ENCODE results near the gene SNX27. TPM values are rescaled to one million over a fixed set of nuclear protein-coding genes. Genes with fewer than 3 reads are reported as not detected.
"Not testable (repeated sequence)": the region's sequence is repeated elsewhere in the genome, so short reads cannot be mapped to it uniquely, and the experiment has no call there.

SNX27 gene
- total and polyA plus RNA-seq, 2 donors, result 18.6 to 66.6 TPM

DNA sequence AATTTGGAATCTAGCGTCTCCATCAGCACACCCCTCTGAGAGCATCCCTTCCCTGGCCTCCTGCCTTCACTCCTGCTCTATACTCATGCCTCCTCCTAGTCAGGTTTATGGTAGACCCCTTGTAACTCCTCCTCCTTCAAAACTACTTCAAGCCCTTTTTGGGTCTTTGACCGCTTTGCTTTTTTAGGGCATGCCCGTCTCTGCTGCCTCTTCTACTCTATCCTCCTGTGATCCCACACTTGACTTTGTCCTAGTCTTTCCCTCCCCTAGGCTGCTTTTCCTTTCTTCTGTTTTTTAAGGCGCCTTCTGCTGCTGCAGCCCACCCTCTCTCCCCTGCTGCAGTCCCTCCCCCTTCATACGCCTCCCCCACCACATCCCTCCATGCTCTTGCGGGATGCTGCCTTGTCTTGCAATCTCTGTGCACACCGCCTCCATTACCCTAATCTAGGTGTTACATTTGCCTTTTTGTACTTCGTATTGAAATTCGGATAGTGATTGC lies 1.5 kb downstream of the SNX27 start:
- Histone ChIP-seq H3K4me3 (ENCODE audit: low read depth, low read length) (peak overlapping the region; percentile 86), H3K4me1 (ENCODE audit: insufficient read depth) (no peaks in the 10 kb centered on the region), H3K36me3 (ENCODE audit: insufficient read depth) (peaks cover 2% of the 10 kb centered on the region), H3K27ac (ENCODE audit: low read depth) (no peak overlapping the region)
- DNase-seq (ENCODE audit: extremely low spot score), result no peak
- 22% methylated on average over 9 of the region's 9 CpGs for WGBS

DNA sequence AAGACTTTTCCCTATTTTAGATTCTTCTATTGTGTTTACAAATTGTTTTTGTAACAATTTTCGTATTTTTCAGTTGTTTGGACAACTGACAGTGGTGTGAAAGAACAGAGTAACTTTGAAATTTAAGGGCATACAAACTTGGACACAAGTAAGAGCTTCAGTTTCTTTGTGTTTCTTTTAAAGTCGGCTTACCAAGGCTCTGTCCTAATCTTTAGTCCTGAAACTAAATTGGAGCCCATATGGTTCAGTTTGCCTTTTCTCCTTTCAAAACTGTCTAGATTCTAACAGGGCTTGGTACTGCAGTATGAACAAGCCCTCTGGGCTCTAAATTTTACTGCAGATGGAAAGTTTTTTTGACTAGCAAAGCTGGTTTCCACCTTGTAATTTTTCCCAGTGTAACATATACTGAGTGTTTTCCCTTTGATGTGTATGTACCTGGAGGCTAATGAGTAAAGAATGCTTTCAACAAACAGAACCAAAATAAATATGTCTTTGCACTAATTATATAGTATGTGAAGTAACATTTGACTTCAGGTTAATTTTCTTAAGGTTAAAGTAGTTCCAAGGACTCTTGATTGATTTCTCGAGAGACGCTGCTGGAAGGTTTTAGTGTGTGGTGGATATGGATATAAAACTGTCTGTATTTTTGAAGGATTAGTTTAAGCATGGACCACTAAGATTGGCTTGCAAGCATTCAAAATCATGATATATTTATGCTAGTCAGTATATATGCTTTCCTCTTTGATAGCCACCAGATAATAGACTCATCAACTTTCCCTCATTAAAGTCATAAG lies 4.1 kb downstream of the SNX27 start:
- H3K4me3 ChIP-seq (ENCODE audit: low read depth, low read length), result no peak overlapping the region
- H3K4me1 ChIP-seq (ENCODE audit: insufficient read depth), result peaks cover 3% of the 10 kb centered on the region
- peaks cover 2% of the 10 kb centered on the region for H3K36me3 ChIP-seq (ENCODE audit: insufficient read depth)
- no peak for DNase-seq (ENCODE audit: extremely low spot score)
- H3K27ac ChIP-seq (ENCODE audit: low read depth), result no peak overlapping the region
- WGBS, result 56% methylated on average over 4 of the region's 4 CpGs

DNA sequence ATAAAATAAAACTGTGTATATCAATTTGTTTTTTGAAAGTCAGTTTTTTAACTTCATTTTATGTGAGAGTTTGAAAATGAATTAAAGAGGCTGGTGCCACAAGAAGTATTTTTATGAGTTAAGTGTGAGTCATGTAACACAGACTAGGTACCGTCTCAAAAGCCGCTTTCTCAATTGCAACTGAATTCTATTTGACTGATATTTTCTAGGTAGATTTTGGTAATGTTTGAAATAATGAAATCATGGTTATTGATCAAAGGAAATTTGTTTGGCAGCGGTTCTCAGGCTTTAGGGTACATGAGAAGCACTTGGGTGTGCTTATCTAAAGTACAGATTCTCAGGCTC lies 4.6 kb downstream of the SNX27 start:
- Histone ChIP-seq H3K4me3 (ENCODE audit: low read depth, low read length) (no peak overlapping the region), H3K4me1 (ENCODE audit: insufficient read depth) (peaks cover 3% of the 10 kb centered on the region), H3K36me3 (ENCODE audit: insufficient read depth) (peaks cover 2% of the 10 kb centered on the region), H3K27ac (ENCODE audit: low read depth) (no peak overlapping the region)
- DNase-seq (ENCODE audit: extremely low spot score), result no peak
- WGBS, result 66% methylated on average over 3 of the region's 3 CpGs

- no peak overlapping the region for H3K27ac ChIP-seq (ENCODE audit: low read depth)
- WGBS, result 75% methylated on average over 3 of the region's 3 CpGs
- no peak overlapping the region for H3K4me3 ChIP-seq (ENCODE audit: low read depth, low read length)
- peaks cover 4% of the 10 kb centered on the region for H3K4me1 ChIP-seq (ENCODE audit: insufficient read depth)
- no peak for DNase-seq (ENCODE audit: extremely low spot score)
- peaks cover 2% of the 10 kb centered on the region for H3K36me3 ChIP-seq (ENCODE audit: insufficient read depth)
These were observed 6.2 kb downstream of the SNX27 start for GRCh38 chr1:151618003-151618402.

- H3K4me1 ChIP-seq (ENCODE audit: insufficient read depth), result peaks cover 4% of the 10 kb centered on the region
- H3K4me3 ChIP-seq (ENCODE audit: low read depth, low read length), result no peak overlapping the region
- H3K27ac ChIP-seq (ENCODE audit: low read depth), result no peak overlapping the region
- H3K36me3 ChIP-seq (ENCODE audit: insufficient read depth), result peaks cover 2% of the 10 kb centered on the region
- DNase-seq (ENCODE audit: extremely low spot score), result no peak
These were observed 6.6 kb downstream of the SNX27 start for GRCh38 chr1:151618470-151618869.

GRCh38 chr1:151618996-151619395 lies 7.1 kb downstream of the SNX27 start:
- H3K36me3 ChIP-seq (ENCODE audit: insufficient read depth); DNase-seq (ENCODE audit: extremely low spot score); H3K4me3 ChIP-seq (ENCODE audit: low read depth, low read length); H3K4me1 ChIP-seq (ENCODE audit: insufficient read depth): not testable (repeated sequence)
- H3K27ac ChIP-seq (ENCODE audit: low read depth), result peak overlapping the region; percentile 64
- 82% methylated on average over 6 of the region's 6 CpGs for WGBS

- 58% methylated on average over 6 of the region's 6 CpGs for WGBS
These were observed 7.7 kb downstream of the SNX27 start for GRCh38 chr1:151619489-151620093.

DNA sequence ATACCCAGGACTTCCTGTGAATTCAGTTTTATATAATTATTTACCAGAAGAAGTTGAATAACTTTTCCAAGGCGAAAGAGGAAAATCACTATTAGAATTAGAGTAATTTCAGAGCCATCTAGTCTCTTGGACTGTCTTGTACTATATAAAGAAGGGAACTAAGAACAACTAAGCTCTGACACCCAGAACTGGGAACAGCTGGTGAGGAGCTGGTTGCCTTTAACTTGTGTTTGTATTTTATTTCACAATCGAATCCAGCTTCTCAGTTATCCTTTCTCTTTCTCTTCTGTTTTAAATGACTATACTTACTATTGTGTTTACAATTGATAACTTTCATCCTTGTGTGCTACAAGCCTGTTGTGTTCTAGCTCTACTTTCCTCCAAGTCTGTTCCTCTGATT lies 8.4 kb downstream of the SNX27 start:
- no peak for DNase-seq (ENCODE audit: extremely low spot score)
- Histone ChIP-seq H3K4me1 (ENCODE audit: insufficient read depth) (peaks cover 4% of the 10 kb centered on the region), H3K4me3 (ENCODE audit: low read depth, low read length) (no peak overlapping the region), H3K27ac (ENCODE audit: low read depth) (no peak overlapping the region), H3K36me3 (ENCODE audit: insufficient read depth) (peaks cover 2% of the 10 kb centered on the region)
- WGBS, result 24% methylated on average over 2 of the region's 2 CpGs

More at GRCh38 chr1:151619489-151620093, 7.7 kb downstream of the SNX27 start:
- Histone ChIP-seq H3K27ac (ENCODE audit: low read depth) (peak overlapping the region; percentile 67), H3K36me3 (ENCODE audit: insufficient read depth) (peaks cover 2% of the 10 kb centered on the region), H3K4me3 (ENCODE audit: low read depth, low read length) (no peak overlapping the region), H3K4me1 (ENCODE audit: insufficient read depth) (peaks cover 4% of the 10 kb centered on the region)
- DNase-seq (ENCODE audit: extremely low spot score), result no peak

- Histone ChIP-seq H3K36me3 (ENCODE audit: insufficient read depth) (peaks cover 2% of the 10 kb centered on the region), H3K27ac (ENCODE audit: low read depth) (no peak overlapping the region), H3K4me3 (ENCODE audit: low read depth, low read length) (no peak overlapping the region), H3K4me1 (ENCODE audit: insufficient read depth) (peaks cover 4% of the 10 kb centered on the region)
- 36% methylated on average over 2 of the region's 2 CpGs for WGBS
- no peak for DNase-seq (ENCODE audit: extremely low spot score)
These were observed 9.5 kb downstream of the SNX27 start for GRCh38 chr1:151621351-151621750.

GRCh38 chr1:151624783-151625182 lies 12.9 kb downstream of the SNX27 start:
- DNase-seq (ENCODE audit: extremely low spot score), result no peak
- H3K4me3 ChIP-seq (ENCODE audit: low read depth, low read length), result no peak overlapping the region
- peaks cover 1% of the 10 kb centered on the region for H3K4me1 ChIP-seq (ENCODE audit: insufficient read depth)
- H3K36me3 ChIP-seq (ENCODE audit: insufficient read depth), result no peaks in the 10 kb centered on the region
- WGBS, result 91% methylated on average over 3 of the region's 3 CpGs
- no peak overlapping the region for H3K27ac ChIP-seq (ENCODE audit: low read depth)

DNA sequence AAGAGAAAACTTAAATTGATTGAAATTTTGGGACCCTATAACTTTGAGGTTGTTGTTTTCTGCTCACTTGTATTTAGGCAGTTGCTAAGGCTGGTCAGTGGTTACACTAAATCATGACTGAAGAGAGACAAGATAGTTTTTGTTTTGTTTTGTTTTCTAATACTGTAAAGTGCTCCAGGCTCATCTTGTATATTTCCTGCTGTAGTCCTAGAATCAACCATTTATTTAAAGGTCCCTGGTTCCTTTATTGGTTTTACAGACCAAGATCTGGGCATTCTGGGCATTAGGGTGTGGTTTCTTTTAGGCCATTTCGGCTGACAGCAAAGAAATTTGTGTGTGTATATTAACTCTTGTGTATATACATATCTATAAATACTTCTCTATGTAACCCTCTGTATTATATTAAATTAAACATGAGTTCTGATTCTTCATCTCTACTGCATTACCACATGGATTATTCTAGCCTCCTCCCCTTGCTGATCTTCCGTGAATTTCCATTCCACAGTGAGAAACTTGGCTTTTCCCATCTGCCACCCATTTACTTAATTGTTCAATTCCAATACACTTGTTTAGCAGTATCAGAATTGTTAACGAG lies 15.0 kb downstream of the SNX27 start:
- H3K4me1 ChIP-seq (ENCODE audit: insufficient read depth), result peaks cover 1% of the 10 kb centered on the region
- no peaks in the 10 kb centered on the region for H3K36me3 ChIP-seq (ENCODE audit: insufficient read depth)
- no peak overlapping the region for H3K27ac ChIP-seq (ENCODE audit: low read depth)
- no peak overlapping the region for H3K4me3 ChIP-seq (ENCODE audit: low read depth, low read length)
- no peak for DNase-seq (ENCODE audit: extremely low spot score)
- 85% methylated on average over 3 of the region's 3 CpGs for WGBS

GRCh38 chr1:151629278-151629677 lies 17.4 kb downstream of the SNX27 start:
- Histone ChIP-seq H3K4me3 (ENCODE audit: low read depth, low read length) (no peak overlapping the region), H3K4me1 (ENCODE audit: insufficient read depth) (no peaks in the 10 kb centered on the region), H3K36me3 (ENCODE audit: insufficient read depth) (no peaks in the 10 kb centered on the region), H3K27ac (ENCODE audit: low read depth) (no peak overlapping the region)
- no peak for DNase-seq (ENCODE audit: extremely low spot score)
- WGBS, result 81% methylated on average over 9 of the region's 9 CpGs

GRCh38 chr1:151635479-151636072 lies 23.7 kb downstream of the SNX27 start:
- H3K36me3 ChIP-seq (ENCODE audit: insufficient read depth), result no peaks in the 10 kb centered on the region
- no peaks in the 10 kb centered on the region for H3K4me1 ChIP-seq (ENCODE audit: insufficient read depth)
- whole genome bisulfite sequencing, result 52% methylated on average over 2 of the region's 2 CpGs
- no peak overlapping the region for H3K4me3 ChIP-seq (ENCODE audit: low read depth, low read length)
- no peak for DNase-seq (ENCODE audit: extremely low spot score)
- H3K27ac ChIP-seq (ENCODE audit: low read depth), result no peak overlapping the region

All from urinary bladder (tissue), 4 donors.